GM19351 (cell line): ENCODE results near the gene DCLK1.
"Not testable (repeated sequence)": the region's sequence is repeated elsewhere in the genome, so short reads cannot be mapped to it uniquely, and the experiment has no call there.

Experiments used
- ATAC-seq: cut with Tn5 transposase; IDR thresholded peaks from one replicate; pipeline ENCODE4 v1.9.1; 2021; ENCODE audit warnings: mild to moderate bottlenecking, moderate library complexity; ENCODE audit not compliant: unreplicated experiment

DCLK1 gene

DNA sequence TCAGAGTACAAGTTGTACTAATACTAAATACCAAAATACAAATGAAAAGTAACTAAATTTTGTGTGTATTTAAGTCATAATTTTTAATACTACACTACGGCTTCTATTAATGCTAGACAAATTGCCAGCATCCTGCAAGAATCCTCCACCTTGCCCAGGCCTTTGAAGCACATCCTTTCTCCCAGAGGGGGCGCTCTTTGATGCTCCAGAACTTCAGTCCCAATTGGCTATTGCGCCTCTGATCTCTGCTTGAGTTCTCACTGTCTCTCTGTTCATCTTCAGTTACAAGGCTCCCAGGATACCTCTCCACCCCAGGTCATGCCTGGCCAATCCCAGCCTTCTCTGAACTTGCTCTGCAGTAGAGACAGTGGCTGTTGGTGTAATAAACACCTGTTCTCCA, 141.0 kb downstream of the DCLK1 start:
- ATAC-seq, result no peak

DNA sequence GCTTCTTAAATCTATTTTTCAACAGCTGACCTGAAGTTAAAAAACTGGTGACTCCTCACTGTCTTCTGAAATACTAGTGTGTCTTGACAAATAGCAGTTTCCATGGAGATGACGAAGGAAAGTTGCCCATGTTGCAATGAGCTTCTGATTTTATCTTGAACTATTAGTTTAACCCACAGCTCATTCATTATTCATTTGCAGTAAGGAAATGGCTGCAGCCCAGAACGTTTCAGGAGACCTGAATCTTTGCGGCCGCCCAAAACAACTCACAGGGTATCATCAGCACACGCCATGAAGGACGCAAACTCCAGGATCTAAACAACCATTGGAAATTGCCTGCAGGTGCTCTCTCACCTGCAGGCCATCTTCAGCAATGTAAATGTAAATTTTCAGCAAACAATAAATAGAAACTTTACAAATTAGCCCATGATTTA, 142.5 kb downstream of the DCLK1 start:
- no peak for ATAC-seq

DNA sequence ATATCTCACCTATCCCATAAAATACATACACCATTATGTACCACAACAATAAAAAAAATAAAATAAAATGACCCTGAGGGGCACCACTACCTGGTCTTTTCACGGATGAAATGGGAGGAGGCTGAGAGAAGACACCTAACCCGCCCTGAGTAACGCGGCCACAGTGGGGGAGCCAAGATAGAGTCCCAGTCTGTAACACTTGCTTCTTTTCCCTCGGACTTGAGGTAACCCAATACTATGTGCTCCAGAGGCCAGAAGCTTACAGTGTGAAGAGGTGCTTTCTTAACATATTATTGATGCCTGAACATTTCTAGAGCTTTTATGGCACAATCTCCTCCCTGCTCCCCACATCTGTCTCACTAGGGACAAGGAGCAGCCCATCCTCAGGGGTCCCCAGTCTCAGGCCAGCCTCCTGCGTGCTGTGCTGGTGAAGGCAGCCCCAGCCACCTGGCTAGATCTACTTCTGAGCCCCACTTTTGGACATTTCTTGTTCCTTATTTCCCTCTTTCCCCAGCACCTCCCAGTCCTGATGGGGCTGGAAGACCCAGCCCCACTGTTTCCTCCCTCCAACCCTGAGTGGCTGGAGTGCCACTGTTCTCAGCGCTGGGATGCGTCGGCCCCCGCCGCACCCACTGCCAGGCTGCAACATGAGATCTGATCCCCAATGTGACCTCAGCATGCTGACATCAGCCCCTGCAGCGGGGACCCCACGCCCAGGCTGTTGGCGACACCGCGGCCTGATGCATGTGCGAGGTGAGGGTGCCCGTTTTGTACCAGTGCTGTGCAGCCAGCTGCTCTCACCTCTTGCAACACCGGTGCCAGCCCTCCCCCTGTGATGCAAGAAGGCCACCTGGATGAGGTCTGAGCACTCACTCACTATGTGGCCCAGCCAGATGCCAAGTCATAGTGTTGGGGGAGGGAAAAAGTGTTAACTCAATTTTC, 143.3 kb downstream of the DCLK1 start:
- no peak for ATAC-seq

DNA sequence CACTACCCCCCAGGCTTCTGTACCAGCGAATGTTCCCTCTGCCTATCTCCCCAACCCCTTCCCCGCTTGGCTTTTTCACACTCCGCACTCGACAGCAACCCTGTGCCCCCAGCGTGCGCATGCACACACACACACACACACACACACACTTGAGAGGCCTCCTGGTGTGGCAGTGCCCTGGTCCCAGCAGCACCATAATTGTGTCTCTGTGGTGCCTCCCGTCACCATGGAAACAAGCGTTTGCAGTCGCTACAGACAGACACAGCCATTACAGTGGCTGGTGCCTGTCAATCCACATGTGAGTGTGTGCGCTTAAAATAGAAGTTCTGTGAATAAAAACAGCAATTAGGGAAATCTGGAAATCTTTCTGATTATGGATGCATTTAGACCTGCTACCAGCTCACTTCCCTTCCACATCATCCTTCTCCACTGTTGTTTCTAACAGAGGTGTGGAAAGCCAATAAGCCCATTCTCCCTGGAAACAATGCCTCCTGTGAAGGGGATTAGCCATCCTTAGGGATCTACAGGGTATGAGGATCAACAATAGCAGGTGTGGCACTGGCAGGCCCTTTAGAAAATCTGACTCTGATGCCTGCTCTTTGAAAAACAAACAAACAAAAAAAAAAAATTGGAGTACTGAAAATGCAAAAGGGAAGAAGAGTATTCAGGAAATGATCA, 146.3 kb downstream of the DCLK1 start:
- ATAC-seq, result no peak

DNA sequence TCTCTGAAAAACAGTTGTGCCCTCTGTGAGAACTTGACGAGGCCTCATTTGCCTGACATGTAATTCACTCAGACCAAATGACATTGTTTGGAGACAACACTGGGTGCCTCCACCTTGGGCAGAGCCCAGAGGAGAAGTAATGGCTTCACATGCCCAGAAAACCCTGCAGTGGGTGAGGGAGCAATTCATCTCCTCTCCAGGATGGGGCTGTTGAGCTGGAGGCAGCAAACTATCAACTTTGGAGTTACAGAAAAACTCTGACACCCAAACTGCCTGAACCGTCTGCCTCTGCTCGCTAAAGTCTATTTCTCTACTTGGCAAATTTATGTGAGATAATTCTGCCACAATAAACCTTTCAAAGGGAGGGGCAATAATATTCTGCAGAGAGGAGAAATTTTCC, 146.9 kb downstream of the DCLK1 start:
- ATAC-seq, result no peak

DNA sequence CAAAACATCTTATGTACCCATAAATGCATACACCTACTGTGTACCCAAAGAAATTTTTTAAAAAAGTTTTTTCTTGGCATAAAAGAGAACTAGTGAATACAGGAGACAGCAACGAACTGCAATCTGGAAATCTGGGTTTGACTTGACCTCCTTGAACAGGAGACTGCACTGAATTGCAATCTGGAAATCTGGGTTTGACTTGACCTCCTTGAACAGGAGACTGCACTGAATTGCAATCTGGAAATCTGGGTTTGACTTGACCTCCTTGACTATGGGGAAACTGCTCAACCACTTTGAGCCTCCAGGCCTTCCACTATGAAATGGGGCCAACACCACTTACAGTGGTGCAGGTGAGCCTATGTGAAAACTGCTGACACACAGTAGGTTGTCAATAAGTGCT, 147.5 kb downstream of the DCLK1 start:
- ATAC-seq, result not testable (repeated sequence)

DNA sequence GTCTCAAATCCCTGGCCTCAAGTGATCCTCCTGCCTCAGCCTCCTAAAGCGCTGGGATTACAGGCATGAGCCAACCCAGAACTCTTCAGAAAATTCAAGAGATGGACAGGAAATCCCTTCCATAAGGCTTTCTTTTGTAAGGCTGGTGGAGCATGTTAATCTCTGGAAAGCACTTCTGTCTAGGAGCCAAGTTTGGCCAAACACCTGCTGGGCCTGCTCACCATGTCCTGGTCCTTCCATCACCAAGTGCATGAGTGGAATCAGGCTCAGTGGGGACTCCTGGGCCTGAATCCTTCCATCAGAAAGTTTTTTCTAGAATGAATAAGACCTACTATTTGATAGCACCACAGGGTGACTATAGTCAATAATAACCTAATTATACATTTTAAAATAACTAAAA, 148.0 kb downstream of the DCLK1 start:
- ATAC-seq, result no peak

DNA sequence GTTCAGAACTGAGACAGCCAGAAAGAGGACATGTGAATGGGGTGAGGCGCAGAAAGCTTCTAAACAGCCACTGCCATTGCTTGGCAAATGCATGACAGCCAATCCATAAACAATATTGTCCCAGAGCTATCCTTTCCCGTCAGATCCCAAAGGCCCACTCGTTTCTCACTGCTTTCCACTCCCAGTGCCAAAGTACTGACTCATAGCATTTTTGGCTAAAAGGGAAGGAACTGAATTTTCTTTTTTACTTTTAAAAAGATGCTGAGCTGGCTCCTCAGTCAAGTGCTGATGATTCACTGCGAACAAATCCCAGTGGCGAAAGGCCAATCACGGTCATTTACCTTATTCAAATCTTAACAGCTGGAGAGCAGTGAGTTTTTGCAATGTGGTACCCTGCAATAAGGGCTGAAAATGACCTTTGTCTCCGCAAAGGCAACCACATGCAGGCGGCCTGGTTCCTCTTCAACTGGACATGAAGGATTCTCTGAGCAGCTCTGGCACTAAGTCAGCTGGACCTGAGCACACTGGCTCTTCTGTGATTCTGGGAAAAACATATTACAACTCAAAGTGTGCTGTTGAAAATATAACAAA, 151.7 kb downstream of the DCLK1 start:
- no peak for ATAC-seq

DNA sequence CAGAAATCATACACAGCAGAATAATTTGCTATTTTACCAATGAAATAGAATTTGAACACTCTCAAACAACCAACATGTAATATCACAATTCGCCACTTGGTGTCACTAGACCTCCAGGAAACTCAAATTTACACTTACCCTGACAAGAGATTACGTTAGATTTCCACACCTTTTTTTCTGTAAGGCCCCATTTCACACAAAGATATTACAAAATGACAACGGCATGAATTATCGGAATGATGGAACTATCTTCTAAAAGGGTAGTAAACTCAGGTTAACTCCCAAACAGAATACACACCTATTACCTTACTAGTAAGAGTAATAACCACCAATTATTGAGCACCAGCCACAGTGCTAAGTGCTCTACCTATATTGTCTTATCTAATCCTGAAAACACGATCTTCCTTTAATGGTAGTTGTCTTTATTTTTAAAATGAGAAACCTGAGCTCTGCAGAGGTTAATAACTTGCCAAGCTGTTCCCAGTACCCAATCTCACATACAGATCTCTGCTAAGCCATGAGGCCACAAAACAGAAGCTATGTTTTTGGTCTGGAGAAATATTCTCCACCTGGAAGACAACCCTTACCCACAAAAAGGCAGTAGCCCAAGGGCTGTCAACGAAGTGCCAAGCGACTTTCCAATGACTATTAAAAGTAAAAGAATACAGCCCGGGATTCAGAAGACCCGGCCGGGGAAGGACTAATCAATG, 152.4 kb downstream of the DCLK1 start:
- ATAC-seq, result peak; percentile 75

DNA sequence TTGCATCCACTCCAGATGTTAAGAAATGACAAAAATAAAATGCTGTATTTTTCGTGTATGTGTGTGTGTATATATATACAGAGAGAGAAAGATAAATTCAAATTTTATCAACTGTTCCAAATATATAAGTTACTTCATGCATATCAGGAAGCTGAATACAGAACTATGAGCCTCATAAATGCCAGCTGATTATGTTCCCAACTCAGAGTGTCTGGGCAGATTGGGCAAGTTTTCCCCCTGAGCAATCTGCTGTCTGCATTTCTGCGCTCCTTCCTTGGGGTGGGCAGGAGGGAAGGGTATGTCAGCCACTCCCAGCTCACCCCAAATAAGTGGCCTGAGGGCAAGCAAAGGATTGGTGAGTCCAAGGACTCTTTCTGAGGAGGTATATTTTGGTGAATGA, 154.1 kb downstream of the DCLK1 start:
- ATAC-seq, result no peak

DNA sequence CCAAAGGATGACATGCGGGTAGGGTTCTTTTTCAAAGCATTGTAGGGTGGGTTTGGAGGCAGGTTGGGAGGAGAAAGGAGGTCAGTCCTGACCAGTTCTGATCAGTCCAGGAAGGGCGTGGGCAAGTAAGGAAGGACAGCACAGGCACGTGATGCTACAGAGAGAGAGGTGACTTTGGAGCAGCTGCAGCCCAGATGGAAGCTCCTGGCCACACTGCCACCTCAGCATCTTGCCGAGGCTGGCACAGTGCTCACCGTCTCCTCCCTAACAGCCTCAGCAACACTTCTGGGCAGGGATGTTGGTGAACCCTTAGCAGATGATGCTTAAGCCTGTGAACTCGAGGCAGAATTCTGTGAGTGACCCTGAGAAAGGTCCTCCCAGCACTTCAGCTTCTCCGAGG, 155.1 kb downstream of the DCLK1 start:
- ATAC-seq, result no peak

DNA sequence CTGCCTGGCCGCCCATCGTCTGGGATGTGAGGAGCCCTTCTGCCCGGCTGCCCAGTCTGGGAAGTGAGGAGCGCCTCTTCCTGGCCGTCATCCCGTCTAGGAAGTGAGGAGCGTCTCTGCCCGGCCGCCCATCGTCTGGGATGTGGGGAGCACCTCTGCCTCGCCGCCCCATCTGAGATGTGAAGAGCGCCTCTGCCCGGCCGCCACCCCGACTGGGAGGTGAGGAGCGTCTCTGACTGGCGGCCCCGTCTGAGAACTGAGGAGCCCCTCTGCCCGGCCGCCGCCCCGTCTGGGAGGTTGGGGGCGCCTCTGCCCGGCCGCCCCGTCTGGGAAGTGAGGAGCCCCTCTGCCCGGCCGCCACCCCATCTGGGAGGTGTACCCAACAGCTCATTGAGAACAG, 164.2 kb downstream of the DCLK1 start:
- ATAC-seq, result not testable (repeated sequence)

DNA sequence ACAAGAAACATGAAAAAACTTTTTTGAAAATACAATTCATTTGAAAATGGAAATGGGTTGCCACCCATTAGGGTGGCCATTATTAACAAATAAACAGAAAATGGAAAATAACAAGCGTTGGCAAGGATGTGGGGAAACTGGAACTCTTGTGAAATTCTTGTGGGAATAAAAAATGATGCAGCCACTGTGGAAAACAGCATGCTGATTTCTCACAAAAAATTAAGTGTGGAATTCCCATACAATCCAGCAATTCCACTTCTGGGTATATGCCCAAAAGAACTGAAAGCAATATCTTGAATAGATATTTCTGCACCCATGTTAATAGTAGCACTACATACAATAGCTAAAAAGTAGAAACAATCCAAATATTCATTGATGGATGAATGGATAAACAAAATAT, 165.2 kb downstream of the DCLK1 start:
- no peak for ATAC-seq

DNA sequence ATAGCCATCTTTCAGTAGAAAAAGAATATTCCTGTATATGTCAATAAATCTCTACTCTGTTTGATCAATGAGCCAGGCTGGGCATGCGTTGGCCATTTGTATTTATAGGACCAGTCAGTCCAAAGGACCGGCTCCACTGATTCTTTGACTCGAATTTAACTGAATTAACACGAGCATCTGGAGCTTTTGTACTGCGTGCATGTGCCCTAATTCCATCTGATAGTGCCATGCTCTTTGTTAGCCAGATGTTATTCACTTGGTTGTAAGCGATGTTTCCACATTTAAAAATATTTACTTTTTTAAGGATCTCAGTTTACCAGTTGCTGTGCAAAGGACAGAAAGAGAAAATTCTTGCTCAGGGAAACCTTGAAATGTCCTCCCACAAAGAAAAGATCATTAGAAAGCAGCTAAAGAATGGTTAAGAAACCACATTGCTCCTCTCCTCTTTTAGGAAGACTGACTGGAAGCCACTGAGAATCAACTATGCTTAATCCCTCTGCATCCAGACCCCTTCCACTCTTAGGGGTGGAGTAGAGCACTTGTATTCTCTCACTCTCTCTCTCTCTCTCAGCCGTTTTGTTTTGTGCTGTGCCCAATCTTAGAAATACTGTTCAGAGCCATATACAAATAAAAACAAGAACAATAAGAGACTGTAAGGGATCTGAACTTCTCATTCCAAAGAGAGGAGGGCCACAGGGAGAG, 165.8 kb downstream of the DCLK1 start:
- ATAC-seq, result no peak

DNA sequence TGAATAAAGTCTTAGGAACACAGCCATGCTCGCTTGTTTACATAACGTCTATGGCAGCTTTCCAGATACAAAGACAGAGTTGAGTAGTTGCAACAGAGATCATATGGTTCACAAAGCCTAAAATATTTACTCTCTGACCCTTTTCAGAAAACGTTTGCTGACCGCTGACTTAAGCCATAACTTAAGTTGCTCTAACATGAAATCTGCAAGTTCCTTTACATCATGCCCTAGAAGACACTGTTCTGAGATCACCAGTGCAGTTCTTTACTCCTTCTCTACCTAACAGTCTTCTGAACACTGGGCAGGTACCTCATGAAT, 166.4 kb downstream of the DCLK1 start:
- ATAC-seq, result no peak

DNA sequence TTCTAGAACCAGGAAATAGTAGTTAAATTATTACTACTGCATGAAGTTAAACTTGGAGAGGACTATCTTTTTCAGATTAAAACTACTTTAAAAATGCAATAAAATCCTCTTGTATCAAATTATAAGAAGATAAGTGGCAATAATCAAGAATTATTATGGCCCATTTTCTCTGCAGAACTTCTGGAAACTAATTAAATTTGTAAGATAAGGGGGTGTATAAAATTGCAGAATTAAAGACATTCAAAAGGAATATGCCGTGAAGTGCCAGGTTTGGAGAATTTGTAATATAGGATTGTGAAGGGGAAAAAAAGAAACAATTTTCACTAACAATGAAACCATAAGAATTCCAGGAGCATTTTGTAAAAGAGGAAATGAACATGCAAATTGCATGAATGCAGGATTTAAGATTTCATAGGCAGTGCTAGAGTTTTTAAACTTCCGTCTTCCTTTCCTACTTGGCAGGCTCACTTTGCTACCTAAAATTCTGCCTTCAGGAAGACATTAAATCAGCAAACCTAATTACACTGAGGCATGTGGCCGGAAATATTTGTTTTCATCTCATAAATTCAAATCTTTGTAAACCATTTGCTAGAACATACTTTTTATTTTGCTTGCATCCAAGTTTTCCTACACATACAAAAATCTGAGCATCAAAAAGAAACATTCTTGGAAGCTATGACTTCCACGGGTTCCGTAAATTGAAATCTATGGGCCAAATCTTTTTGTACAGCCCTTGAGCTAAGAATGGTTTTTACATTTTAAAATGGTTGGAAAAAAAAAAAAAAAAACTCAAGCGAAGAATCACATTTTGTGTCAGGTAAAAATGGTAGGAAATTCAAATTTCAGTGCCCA, 166.9 kb downstream of the DCLK1 start:
- no peak for ATAC-seq

DNA sequence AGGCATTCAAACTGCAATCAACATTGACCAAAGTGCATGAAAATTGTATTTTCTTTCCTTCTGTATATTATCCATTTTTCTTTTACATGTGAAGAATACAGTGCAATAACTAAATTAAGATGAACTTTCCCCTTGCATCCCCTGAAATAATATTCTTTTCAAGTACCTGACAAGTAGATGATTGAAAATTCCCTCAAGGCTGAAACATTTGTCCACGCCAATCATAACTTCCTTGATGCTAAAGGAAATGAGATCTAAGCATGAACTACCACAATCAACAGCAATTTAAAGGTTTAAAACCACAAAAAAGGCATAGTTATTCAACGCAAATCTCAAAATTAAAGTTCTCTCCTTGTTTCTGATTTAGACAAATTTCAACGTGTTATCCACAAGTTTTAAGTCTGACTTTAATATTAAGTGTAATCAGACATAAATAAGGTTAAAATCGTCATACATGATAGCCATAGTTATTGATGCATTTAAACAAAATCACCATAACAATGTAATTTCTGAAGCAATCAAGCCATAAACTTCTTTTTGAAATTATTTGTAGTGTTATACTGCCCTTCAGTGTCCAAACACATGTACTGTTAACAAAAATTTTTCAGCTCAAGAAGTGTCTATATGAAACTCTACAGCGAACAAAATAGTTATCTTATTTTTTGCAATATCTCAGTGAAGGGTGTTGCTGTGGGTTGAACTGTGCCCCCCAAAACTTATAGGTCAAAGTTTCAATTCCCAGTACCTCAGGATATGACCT, 169.5 kb downstream of the DCLK1 start:
- ATAC-seq, result no peak

DNA sequence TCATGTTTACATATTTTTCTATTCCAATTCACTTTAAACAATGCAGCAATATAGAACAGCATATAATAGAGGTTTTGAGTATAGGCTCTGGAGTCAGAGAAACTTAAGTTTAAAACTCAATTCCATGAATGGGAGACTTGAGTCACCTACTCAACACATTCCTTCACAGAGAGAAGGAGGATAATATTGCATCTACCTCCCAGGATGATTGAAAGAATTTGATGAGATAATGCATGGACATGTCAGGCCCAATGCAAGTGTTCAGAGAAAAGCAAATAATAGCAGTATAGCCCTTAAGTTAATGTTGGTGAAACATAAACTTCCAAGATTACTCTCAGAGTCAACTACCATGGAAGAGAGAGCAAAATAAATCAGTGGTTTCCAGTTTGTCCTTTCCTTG, 170.2 kb downstream of the DCLK1 start:
- no peak for ATAC-seq

DNA sequence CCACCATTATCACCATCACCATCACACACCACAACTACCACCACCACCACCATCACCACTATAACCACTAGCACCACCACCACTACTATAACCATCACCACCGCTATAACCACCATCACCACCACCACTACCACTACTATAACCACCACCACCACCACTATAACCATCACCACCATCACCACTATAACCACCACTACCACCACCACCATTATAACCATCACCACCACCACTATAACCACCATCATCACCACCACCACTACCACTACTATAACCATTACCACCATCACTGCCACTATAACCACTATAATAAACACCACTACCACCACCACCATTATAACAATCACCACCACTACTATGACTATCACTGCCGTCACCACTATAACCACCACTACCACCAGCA, 173.2 kb downstream of the DCLK1 start:
- ATAC-seq, result no peak
